Activated CD4-positive, alpha-beta T cell treated with anti-CD3 and anti-CD28 coated beads for 24 hours (primary cell): Measurements from ENCODE around the gene CMPK2.

ENCODE experiments used
- DNase-seq, 2 donors: peaks; one replicate each; pipeline ENCODE4 v3.0.0-alpha.2; 2020; ENCODE audit warnings: low read depth in 2 of 2

CMPK2 gene

DNA sequence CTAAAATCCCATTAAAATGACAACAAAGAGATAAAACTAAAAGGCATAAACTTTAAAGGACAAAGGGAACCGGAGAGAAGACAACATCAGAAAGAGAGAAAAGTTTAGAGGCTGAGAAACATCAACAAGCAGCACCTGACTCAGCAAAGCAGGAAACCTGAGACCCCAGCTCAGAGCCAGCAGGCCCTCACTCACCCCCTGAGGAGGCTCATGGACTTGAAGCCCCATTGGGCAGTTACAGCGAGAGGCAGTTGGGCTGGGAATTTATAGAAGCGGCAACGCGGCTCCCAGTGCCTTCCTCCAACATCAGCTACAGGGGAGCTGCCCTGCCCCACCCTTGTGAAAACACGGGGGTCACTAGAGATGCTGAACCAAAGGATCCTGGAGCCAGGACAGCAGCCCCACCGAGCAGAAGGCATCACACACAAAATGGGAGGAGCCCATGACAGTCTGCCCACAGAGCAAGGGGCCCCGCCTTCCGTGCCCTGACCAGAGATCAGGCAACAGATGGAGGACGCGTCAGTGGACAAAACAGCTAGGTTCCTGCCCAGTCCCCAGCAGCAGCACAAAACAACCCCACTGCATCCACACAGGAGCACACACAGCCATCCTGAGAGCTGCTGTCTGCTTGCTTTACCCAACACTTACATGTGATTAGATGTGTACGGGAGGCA is 52.7 kb downstream of the CMPK2 start:
- DNase-seq, result no peak

DNA sequence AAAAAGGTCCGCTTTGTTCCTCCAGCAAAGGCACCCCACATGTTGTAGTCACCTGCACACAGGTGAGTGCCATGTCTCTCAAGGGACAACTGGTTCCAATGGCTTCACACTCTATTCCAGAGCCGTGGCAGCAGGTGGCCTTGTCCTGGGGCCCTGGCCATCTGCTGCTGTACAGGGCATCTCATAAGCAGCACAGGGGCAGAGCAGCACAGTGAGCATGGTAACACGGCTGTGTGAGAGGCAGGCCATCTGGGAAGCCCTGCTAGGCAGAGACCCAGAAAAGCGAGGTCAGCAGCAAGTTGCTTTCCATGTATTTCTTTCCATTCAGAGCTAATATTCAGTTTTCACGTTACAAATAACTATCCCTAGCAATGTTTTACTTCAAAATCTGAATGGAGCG is 54.7 kb downstream of the CMPK2 start:
- DNase-seq, result no peak

DNA sequence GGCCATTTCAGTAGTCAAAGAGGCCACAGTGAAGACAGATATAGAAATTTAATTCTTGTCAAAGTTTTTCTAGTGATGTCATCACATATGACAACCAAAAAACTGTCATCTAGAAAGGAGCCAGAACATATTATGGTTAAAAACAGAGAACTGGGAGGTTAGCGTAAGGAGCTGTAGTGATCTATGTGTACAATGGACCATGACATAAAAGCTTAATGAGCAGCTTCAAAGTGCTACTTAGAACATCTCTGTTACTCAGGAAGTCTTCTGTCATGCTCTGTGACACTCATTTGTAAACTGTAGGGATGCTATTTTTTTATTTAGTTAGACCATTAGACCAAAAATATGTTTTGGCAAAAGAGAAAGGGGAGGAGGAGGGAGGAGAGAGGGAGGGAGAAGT is 57.3 kb downstream of the CMPK2 start:
- no peak for DNase-seq

DNA sequence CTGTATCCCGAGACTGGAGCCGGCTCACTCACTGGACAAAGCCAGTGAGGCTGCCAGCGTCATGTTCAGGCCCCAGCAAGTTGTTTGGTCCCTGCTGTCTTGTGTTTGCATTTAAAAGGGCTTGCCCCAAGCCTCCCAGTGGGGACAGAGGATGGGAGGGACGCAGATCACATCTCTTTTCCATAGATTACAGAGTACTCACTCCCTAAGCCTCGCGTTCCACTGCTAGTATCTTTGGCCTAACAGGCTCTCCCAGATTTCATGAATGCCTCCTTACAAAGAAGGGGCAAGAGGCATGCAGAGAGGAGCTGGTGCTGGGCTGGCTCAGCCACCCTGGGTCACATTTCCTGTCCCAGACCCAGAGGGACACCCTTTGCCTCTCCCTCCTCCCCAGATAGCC is 59.1 kb downstream of the CMPK2 start:
- DNase-seq, result no peak

DNA sequence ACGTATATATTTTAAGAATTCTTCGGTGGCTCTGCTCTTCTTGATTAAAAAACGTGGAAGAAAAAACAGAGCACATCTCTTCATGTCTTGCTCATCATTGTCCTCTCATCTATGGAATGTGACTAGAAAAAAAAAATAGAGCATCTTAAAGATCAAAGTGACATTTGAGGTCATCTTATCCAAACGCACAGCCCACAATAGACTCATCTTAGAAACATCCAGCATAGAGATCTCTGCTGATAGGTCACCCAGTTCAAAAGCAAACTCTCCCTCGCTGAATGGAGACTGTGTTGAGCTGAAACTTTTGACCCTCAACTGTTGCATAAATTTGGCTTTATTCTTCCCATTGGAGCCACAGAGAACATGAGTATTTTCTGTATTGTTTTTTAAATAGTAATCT is 65.2 kb downstream of the CMPK2 start:
- DNase-seq, result no peak
